Effector CD8-positive, alpha-beta T cell (primary cell): ENCODE data around the gene CCDC80.
"Not testable (repeated sequence)": the region's sequence is repeated elsewhere in the genome, so short reads cannot be mapped to it uniquely, and the experiment has no call there.

Source experiments
- DNase-seq: peaks from one replicate; lab custom pipeline; 2025; lab: John Stamatoyannopoulos, UW

CCDC80 gene

DNA sequence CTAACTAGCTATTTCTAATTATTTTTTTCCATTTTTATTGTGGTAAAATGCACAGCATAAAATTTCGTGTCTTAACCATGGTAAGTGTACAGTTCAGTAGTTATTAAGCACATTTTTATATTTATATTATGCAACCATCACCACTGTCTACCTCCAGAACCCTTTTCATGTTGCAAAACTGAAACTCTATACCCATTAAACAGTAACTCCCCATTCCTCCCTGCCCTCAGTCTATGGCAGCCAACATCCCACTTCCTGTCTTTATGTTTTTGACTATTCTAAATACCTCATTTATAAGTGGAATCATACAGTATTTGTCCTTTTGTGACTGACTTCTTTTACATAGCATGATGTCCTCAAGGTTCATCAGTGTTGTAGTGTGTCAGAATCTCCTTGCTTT lies 53.6 kb downstream of the CCDC80 start:
- no peak for DNase-seq

DNA sequence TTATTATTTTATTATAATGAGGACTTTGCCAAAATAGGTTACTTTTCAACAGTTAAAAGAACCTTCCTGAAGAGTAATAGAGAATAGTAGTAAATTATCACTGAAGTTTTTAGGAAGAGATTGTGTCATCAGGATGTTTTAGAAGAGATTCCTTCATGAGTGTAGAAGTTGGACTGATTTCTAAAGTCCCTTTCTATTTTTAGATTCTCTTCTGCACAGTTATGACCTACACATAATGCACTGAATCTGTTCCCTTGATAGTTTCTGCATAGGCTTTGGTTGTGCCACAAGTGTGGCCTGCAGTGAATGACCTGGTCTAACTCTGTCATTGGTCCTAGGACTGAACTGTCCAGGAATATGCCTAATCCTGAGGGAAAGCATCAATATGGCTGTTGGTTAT lies 55.2 kb downstream of the CCDC80 start:
- no peak for DNase-seq

DNA sequence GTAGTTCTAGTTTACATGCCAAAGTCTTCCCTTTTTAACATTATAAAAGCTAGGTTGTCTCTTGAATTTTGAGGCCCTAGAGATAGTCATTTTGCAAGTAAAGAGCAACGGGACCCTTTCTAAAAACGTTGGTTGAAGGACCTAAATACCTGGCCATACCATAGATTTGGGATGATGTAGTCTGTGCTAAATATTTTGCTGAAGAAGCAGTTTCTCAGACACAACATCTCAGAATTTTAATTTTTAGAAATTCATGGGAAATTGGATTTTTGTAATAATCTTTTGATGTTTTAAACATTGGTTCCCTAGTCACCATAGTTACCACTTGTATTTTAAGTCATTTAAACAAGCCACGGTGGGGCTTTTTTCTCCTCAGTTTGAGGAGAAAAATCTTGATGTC lies 57.8 kb downstream of the CCDC80 start:
- DNase-seq: no peak

DNA sequence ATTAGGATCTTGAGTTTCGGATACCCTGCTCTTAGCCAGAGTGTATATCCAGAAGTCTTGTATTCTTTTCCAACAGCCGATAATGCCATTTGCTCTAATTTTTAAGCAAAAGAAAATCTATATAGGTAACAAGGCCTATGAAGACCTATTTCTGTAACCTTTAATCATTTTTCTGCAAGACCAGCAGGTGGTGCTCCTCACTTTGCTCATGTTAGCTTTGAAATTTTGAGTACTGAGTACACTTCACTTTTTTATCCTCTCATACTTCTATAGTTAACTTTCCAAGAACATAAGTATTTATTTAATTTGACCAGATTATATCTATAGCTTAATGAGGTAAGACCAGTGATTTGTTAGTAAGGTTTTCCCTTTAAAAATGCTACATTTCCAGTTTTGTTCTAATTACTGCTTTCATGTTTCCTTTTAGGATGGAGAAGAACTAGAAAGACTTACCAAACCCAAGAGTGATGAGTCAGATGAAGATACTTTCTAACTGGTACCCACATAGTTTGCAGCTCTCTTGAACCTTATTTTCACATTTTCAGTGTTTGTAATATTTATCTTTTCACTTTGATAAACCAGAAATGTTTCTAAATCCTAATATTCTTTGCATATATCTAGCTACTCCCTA lies 58.6 kb downstream of the CCDC80 start:
- no peak for DNase-seq

DNA sequence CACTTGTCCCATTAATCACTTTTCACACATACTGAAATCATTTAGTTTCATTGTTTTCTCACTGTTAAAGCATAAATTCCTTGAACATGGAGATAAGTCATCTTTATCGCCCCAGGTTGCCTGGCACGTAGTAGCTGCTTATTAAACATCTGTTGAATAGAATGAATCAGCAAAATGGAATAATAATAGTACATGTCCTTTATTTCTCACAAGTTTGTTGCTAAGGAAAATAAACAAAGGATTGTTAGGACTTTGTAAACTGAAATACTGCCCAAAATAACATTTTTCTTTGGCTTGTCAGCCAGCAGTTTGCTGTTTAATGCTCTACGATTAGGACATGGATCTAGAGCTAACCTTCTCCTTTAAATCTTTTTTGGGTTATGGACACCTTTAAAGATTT lies 61.2 kb downstream of the CCDC80 start:
- DNase-seq: no peak

DNA sequence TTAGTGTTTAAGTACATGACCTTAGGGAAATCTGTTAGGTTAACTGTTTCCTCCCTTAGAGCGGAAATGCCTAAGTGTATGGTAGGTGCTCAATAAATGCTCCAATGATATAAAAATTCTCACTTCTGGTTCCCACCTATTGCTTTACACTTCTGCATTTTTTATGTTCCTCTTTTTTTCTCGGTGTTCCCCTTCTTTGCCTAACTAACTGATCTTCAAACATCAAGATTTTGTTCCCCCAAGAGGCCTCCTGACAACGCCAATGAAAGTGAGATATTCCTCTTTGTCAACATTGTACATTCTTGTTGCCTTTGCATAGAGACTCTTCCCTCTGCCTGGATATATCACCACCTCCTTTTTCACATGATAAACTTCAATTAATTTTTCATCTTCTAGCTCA lies 61.7 kb downstream of the CCDC80 start:
- DNase-seq: no peak

DNA sequence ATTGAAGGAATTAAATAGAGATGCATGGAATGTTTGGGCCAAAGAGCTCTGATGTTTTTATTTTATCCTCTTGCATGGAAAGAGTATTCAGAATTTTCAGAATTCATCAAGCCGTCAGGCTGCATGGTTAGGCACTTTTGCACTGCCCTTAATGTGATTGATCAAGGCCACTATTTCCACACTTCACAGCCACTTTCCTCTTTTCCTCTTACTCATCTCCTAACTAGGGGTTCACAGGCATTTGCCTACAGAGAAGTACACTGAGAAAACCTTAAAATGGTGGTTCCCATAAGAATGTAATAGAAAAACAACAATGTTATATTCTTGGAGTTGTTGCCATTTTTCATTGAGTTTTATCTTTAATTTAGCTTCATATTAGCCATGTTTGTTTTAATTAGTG lies 68.2 kb downstream of the CCDC80 start:
- no peak for DNase-seq

DNA sequence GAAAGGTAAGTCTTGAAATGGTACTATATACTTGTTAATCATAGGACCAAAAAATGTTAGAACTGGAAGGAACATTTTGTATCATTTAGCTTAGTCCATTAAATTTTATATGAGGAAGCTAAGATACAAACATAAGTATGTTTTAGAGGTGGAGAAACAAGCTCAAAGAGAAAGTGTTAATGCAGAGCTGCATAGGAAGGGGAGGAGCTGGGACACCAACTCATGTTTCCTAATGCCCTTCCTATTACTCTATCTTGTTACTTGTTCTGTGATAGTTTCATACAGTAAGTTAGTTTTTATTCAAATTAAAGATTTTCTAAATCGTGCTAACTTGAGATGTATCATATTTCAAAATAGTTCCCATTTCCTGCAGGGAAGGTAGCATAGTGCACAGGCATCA lies 71.7 kb downstream of the CCDC80 start:
- no peak for DNase-seq

DNA sequence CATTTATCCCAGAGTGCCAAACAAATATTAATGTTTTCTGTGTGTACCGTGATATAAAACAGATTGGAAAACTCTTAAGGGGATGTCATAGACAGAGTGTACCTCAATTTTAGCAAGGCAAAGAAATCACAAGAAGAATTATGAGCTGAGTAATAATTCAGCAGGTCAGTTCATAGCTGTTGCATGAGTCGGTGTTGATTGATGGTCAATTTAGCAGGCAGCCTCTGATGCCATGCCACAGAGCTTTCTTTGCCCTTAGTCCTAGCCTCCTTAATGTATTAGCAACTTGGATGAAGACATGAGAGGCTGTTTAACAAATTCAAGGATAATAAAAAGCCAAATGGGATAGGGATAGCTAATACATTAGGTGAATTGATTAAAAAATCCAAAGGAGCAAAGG lies 72.3 kb downstream of the CCDC80 start:
- DNase-seq: no peak

DNA sequence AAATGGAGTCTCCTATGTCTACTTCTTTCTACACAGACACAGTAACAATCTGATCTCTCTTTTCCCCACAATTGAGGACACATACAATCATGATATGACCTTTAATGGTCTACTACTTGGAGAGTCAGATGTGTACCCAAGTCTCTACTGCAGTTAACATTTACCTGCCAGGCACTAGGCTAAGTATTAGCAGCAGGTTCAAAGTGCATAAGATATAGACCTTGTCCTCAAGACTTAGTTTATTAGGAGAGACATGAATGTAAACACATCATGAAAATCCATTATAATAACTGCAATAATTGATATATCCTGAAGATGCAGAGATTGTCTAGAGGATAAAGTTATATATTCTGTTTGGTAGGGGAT lies 76.0 kb downstream of the CCDC80 start:
- no peak for DNase-seq

DNA sequence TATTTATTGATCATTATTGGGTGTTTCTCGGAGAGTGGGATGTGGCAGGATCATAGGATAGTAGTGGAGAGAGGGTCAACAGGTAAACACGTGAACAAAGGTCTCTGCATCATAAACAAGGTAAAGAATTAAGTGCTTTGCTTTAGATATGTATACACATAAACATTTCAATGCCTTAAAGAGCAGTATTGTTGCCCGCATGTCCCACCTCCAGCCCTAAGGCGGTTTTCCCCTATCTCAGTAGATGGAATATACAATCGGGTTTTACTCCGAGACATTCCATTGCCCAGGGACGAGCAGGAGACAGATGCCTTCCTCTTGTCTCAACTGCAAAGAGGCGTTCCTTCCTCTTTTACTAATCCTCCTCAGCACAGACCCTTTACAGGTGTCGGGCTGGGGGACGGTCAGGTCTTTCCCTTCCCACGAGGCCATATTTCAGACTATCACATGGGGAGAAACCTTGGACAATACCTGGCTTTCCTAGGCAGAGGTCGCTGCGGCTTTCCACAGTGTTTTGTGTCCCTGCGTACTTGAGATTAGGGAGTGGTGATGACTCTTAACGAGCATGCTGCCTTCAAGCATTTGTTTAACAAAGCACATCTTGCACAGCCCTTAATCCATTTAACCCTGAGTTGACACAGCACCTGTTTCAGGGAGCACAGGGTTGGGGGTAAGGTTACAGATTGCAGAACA lies 76.5 kb downstream of the CCDC80 start:
- not testable (repeated sequence) for DNase-seq

DNA sequence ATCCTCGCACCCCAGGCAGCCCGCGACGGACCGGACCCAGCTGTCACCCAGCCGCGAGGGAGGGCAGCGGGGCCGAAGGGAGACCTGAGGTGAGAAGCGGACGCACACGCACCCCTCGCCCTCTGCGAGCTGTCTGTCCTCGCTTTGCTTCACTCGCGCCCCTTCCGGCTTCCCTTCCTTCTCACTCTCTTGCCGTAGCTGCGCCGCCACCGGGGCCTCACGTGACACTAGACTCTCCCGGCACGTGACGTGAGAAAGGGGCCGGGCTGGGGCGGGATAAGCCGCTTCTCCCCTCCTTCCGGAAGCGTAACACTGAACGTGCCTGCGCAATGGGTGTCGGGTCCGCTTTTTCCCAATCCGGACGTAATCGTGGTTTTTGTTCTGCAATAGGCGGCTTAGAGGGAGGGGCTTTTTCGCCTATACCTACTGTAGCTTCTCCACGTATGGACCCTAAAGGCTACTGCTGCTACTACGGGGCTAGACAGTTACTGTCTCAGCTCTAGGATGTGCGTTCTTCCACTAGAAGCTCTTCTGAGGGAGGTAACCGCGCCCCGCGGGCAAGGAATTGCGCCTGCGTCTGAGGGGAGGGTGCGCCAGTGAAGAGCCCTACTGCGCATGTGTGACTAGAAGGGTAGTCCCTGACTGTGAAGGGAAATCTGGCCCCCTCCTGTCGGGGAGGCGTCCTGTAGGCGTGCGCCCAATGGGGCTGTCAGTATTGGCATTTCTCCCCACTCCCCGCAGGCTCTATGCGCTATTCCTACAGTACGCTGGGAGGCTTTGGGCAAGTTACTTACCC lies 79.0 kb downstream of the CCDC80 start, which contains the start of the genes ATG3 and SLC35A5:
Gene ATG3, minus strand, starts transcription at position 229 of the 796 bp plus-strand sequence. CDS start 434 bp downstream, outside the sequence.
Gene SLC35A5, plus strand, starts transcription at position 312 of the 796 bp plus-strand sequence. CDS start 1,359 bp downstream, outside the sequence.
- DNase-seq: peak; percentile 98

DNA sequence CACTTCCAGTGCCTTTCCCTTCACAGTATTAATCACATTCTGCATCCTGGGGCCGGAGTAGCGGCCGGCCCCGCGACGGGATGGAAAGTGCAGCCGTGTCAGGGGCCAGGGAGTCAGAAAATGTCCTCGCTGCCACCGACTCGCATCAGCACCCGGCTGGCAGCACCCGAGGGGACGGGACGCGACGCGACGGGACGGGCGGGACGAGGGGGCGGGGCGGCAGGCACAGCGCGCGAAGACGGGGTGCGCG lies 79.5 kb downstream of the CCDC80 start:
- peak; percentile 81 for DNase-seq

DNA sequence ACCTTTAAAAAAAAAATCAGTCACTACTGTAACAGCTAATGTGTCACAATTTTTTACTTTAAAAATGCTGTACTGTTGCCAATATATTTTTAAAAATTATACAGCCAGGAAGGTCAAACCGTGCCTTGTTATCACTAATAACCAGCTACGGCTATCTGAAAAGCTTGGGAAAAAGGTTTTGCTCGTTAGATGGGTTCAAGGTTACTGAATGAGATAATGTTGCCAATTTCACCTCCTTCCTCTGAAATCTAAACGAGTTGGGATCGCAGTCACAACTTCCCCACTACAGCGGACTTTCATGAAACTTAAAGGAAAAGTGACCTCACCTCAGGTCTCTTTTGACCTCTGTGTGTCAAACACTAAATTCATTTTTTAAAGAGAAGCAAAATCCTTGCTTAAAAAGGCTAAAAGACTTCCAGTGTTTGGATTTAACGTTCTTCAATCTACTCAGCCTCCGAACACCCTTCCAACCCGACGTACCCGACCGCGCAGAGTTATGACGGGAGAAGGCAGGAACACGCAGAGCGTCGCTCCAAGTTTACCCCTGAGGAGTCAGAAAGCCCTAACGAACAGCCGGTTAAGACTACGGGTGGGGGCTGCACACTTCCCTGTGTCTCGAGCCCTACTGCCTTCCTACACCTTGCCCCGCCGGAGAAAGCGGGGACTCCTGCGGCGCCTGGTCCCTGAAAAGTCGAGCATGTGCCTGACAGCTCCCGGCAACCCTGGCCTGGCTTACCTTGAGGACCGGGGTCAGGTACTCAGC lies 80.0 kb downstream of the CCDC80 start:
- DNase-seq: peak; percentile 48

DNA sequence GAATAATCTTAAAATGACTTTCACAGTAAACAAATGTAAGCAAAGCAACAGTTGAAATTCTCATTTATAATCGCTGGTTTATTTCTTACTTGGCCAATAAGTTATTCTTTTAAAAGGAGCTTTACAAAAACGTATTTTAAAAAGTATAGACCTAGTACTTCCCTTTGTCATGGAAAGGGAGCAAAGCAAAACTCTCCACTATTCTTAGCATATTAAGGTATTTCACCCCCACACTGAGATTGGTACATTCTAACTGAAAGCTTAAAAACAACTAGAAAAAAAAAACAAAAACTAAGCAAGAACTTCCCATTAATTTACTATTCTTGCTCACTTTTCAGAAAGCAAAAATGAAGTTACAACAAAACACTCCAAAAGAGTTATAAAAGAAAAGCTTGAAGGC lies 80.6 kb downstream of the CCDC80 start:
- no peak for DNase-seq

DNA sequence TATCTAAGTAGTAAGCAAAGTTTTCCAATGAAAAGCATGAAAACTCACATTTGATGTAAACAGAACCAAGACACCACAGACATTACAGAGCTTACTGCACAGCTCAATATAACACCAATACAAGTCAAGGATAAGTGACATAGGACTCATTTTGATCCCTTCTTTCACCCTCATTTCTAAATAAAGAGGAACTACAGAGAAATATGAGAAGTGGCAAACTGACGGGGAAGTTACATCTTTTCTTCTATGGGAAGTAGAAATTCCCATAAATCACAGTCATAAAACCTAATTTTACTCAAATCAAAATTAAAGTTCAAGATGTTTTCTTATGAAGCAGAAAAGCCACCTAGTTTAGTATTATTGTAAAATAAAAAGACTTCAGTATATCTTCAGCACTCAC lies 83.0 kb downstream of the CCDC80 start:
- DNase-seq: no peak

DNA sequence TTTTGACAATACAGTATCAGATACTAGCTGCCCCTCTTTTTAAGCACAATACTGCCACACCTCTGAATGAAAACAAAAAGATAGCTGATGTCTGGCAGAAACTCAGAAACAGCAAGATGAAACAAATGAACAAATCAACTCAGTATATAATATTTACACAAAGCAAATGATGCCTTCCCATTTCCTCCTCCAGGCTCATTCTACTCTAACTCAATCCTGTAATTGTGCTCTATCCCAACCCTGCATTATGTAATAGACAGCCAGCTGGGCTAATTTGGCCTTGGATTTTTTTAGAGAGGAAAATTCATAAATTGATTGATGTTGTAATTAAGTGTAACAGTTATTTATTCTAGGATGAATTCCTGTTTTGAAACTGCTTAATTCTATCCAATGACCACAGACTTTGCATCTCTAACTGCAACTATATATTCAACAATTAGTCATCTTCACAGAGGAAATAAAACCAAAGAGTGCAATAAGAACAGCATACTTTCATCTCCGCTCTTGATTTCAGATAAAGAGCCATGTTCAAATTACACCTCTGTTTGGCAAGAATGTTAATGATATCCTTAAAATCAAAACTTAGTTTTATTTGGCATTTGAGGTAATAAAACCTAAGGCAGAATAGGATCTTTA lies 85.3 kb downstream of the CCDC80 start:
- no peak for DNase-seq

DNA sequence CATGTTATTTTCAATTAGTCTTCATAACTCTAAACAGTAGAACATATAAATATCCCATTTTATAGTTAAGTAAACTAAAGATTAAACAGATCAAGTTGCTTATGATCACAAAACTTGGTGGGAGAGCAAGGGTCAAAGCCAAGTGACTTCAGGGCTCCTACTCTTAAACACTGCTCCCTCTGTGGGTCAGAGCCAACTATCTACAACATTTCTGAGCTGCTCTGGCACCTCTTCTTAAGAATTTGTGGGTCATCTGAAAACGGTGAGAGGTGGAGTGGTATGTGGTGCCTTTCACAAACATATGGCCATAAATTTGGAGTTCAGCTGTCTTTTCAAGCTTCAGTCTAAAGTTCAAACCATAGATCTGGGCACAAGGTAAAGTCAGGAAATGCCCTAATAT lies 90.1 kb downstream of the CCDC80 start:
- no peak for DNase-seq
